ENCODE measurements around the gene ARSJ.
A peak's percentile ranks its signal among the peaks of the same experiment; 100 is the strongest.
"Not testable (repeated sequence)": the region's sequence is repeated elsewhere in the genome, so short reads cannot be mapped to it uniquely, and the experiment has no call there.

Gene ARSJ

GRCh38 chr4:113979148-113979904, at the start of gene ARSJ:
TSS of gene ARSJ (minus strand) at chr4:113979647. CDS start at chr4:113978834, 813 bp downstream.
- DNase-seq = peak; percentile 45

DNA sequence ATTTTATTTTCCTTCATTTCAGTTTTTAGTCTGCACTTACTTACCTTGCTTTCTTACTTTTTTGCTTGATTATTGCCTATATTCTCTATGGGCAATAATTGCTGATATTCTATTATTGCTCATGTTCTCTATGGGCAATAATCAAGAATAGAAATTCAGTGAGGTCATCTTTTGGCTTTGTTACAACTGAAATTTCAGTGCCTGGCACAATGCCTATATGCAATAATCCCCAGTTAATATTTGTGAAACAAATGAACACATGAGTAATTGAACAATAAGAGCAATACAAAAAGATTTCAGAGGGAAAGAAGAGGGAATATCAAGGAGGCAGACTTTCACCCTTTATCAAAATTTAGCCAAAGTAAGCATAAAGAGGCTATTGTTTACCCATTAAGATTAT, 48.6 kb upstream of the ARSJ start:
- DNase-seq = no peak

GRCh38 chr4:114027596-114027995, 48.1 kb upstream of the ARSJ start:
- no peak for DNase-seq

DNA sequence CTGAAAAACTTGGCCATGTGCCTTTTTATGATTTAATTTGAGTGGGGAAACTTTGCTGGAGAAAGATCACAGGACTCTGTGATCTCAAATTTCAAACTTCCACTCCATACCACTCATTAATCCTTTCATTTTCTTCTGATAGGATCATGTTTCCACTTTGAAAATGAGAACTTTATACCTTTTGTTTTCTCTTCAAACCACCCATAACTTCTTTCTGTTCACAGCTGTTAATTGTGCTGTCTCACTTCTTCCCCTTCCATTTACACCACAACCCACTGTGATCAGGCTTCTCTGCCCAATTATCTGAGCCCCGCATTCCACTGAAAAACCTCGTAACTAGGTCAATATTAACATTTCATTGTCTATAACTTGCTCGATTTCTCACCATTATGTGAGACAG, 47.0 kb upstream of the ARSJ start:
- DNase-seq = no peak

- DNase-seq = no peak
Measured at GRCh38 chr4:114025176-114025777, 45.8 kb upstream of the ARSJ start.

DNA sequence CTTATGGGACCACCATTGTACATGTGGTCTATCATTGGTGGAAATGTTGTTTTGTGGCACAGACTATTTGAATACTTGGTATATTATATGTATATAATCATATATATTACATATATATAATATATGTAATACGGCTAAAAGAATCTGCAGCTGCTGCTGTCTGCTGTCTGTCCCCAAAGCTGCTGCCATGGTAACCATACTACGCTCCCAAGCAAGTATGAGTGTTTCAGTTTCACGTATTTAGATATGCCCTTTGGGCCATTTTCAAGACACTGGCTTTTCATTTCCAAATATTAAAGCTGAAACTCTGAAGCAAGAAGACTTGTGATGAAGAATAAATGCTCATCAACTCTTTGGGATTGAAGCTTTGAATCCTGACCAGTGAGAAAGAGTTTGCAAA, 42.0 kb upstream of the ARSJ start:
- DNase-seq = no peak

DNA sequence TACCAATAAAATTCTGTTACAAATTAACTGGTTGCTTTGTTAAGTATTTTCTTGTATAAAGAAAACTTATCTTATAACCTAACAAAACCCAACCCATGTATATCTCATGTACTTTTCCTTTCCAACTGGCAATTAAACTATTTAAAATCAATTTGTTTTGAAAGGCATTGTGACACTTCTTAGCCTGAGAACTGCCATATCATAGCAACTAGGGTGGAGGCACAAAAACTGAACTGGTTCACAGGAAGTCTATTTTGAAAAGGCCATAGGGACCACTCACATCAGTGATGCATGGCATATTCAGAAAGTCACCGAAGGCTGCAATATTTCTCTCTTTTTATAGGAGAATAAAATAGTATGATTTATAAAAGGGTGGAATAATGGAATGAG, 40.5 kb upstream of the ARSJ start:
- DNase-seq = no peak

DNA sequence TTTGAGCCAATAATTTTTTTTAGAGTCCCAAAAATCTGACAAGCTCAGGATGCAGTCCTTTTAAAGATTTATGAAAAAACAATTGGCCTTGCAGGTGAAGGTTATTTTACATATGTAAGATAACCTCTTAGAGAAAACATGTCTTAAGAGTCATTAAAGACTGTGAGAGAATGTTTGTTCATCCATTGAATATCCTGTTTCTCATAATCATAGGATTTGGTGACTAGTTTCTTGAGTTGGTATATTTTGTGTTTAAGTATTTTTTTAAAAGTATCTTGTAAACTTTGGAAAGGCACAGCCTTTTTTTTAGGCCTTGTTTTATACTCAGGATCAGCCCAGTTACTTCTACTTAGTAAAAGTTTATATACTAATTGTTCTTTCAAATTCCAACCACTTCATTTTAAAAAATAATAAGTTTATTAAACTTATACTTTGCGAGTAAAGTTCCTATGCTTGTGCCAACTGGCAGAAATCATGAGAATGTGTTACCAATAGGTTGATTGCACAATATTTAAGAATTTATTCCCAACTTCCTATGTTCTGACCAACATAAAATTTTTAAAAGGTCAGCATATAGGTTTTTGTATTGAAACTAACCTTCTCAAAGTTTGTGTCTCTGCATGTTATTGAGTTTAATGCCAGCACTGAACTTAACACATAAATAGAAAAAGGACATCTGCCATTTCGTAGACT, 40.0 kb upstream of the ARSJ start:
- no peak for DNase-seq

DNA sequence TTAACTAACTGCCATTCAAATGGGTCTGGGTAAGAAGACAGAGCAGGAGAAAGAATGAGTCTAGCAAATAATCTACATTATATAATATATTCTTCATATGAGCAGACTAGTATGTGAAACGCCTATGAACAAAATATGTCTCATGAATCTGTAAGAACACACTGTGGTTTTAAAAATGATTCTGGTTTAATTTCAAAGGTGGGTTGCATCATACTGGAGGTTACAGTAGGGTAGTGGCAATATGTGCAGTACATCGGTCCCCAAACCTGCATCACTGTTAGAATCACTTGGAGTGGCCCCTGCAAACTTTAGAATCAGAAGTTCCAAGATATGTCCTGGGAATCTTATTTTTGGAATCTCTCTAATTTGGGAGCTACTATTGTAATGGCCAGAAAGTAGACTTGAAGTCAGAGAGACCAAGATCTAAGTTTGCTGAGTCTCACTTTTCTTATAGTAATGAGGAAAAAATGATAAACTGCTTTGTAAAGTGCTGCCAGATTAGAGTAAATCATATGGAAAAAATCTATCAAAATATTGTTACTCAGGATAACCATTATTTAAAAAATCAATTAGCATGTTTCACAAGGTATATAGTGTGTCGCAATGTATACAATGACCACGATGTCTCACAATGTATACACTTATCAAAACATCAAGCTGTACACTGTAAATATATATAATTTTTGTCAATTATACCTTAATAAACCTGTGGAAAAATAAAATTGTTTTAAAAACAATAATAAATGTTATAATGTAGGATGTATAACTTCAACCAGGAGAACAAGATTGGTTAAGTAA, 37.9 kb upstream of the ARSJ start:
- no peak for DNase-seq

DNA sequence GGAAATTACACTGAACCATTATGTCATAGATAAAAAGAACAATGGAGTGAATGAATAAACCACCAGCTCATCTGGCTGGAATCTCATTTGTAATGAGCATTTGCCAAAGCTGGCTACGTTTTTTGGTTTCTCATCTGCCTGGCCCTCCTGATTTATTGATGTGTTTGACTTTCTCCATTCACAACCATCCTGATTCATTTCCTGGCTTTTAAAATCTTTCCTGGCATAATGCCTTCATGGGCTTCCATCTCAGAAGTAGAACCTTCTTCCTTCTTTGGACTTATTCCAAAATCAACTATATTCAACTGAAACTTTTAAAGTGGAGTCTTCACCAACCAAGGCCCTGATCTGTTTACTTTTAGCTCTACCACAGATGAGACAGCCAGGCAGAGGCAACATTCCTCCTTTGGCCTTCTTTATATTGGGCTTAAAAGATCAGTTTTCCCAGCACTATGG, 36.0 kb upstream of the ARSJ start:
- no peak for DNase-seq

- DNase-seq = not testable (repeated sequence)
Measured at GRCh38 chr4:114013201-114013600, 33.8 kb upstream of the ARSJ start.

- no peak for DNase-seq
Measured at GRCh38 chr4:114012749-114013148, 33.3 kb upstream of the ARSJ start.

DNA sequence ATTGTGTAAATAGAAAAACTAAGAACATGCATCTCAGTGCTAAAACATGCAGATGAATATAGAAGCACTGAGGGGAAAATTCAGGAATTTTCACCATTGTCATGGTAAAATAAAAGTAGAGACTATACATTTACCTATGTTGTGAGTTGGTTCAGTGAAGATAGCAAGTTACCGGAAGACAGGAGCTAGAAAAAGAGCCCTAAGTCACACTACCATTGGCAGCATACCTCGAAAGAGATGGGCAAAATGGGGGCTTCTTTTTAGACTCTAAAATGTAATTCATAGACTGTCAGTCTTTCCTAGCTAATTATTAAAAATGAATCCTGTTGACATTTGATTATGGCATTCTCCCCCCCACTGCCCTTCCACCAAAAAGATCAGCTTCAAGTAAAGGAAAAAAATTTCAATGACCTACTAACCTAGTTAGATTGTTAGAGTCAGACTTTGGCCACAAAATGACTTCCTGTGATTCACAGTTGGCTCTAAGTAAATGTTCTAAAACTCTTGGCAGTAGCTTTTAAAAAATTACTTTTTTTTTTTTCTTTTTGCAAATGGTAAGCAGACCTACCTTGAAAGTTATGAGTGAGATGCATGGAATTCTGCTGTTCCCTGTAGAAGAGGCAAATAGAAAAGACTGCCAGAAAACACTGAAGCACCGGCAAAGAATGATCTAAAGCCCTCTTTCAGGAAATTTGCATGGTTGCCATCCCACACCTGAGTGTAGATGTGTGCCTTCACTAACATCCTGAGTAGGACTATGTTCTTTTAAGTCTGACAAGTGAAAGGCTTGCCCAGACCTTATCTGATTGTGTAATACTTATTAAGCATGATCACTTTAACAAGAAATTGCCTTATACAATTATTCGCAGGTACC, 26.4 kb upstream of the ARSJ start:
- DNase-seq = no peak

DNA sequence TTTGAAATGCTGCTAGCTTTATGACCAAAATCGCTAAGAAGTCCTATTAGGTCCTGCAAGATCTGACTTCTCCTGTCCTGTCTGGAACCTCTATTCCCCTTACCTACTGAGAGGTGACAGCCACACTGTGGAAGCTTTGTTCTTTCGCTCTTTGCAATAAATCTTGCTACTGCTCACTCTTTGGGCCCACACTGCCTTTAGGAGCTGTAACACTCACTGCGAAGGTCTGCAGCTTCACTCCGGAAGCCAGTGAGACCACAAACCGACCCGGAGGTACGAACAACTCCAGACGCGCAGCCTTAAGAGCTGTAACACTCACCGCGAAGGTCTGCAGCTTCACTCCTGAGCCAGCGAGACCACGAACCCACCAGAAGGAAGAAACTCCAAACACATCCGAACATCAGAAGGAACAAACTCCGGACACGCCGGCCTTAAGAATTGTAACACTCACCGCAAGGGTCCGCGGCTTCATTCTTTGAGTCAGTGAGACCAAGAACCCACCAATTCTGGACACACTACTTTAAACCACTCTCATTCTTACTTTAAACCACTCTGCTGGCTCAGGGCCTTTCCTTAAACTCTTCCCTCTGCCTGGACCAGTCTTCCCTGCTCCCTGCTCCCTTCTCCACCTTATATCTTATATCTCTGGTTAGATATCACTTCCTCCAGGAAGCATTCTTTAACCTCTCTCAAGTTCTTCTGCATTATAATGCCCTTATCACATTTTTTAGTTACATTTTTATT, 25.2 kb upstream of the ARSJ start:
- not testable (repeated sequence) for DNase-seq

DNA sequence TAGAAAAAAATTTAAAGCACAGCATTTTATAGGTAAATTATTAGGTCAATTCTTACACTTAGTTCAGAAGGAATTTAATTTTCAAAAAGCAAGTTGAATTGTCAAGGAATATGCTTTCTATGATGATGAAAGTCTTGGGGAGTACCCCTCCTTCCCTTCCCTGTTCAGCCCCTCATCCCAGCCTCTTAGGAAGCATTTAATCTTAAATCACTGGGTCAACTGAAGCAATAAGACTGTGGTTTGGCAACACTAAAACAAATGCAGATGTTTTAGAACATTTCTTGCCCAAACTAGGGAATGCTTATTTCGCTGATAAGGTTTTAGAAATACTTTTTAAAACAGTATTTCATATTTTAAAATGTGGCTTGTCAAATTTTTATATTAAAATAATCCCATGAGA, 19.1 kb upstream of the ARSJ start:
- DNase-seq = no peak

- no peak for DNase-seq
Measured at GRCh38 chr4:113998079-113998478, 18.6 kb upstream of the ARSJ start.

DNA sequence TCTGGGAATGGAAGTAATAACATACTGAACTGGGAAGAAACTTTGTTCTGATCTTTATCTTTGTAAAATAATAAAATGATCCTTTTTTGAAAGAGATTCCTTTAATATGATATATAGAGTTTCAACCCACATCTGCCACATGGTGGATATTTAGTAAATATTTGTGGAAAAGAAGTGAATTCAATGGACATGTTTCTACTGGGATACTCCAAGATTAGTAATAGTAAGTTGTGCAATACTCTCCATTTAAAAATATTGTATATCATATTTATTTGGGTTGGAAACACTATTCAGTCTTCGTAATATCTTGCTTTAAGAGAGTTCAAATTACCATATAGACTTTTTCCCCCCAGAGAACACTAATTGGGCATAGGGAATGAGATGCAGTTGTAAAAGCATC, 17.8 kb upstream of the ARSJ start:
- no peak for DNase-seq

DNA sequence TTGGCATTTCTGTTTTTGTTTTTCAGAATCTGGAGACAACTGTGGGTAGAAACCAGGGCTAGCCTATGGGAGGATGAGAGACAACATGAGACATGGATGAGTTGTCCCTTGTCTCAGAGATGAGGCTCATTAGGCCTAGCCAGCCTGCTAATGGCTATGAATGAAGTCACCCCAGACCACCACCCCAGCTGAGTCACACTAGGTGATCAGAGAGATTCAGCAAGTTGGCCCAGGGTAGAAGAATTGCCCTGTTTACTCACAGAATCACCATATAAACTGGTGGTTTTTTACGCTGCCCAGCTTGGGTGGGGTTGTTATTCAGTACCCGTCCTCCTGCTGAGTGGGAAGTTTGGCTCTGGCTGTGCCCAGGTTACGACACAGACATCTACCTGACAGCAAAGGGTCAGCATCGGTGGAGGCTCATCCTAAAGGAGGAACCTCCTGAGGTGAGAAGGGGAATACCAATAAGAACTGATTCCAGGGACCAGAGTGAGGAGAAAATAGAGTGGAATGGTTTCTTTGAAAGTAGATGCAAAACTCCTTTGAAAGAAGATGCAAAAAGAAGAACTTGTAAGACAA, 17.2 kb upstream of the ARSJ start:
- no peak for DNase-seq

DNA sequence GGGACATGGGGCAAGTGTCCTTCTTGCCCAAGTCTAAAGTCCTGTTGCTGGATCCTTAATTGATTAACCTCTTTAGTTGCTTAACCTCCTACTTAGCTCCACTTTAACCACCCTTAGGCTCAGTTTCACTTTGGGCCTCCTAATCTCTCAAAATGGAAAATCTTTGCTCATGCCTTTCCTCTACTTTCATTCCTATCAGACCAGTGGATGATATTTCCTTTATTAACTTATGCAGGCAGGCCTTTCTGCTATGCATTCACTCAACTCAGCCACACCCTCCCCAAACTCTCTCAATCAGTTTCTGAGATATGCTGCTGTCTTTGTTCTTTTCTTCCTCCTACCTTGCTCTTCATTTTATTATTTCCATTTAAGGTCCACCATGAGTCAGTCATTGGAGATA, 14.4 kb upstream of the ARSJ start:
- no peak for DNase-seq

DNA sequence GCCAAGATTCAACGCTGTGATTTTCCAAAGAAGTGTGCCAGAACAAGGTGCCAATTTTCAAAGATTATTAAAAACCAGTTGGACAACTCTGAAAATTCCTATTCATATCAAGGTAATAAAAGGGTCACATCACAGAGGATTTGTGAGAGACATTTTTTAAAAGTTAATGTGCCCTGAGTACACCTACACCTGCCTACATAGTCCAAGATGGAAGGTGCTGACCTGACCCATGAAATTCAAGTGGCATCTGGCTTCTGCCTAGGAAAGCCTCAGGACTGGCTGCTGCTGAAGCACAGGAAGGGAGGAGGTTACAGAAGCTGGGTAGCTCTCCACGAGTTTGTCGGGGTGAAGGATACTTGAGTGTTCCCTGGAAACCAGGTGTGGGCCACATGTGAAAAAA, 11.4 kb upstream of the ARSJ start:
- no peak for DNase-seq

DNA sequence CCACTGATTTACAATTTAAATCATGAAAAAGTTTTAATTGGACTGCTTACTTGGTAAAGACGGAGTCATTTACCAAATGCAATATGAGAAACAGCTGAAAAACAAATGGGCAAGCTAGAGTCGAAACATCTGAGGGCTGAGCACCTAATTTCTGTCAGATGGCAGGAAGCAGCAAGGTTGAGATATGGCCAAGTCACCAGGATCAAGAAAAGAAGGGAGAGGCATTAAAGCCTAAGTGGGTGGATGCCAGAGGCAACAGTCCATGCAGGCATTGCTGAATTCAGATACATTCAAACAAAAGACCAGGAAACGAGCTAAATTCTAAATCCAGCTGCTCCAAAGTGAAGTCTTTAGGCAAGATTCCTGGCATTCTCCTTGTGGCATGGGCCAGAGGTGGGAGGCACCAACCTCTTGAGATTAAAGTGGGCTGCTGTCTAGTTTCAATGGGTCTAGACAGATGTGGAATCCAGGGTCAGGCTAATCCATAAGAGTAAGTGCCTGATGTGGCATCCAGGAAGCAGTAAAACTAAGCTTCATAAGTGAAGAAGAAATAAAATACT, 8.0 kb upstream of the ARSJ start:
- DNase-seq = no peak

Measured in SHP77 treated with DMSO at 0.1 percent for 48 hours (cell line).